Muscle layer of colon (tissue), 2 donors: ENCODE results near the gene KHNYN.

Experiments used
- H3K27ac ChIP-seq: one replicate; pipeline ENCODE4 v1.7.0; 2013; ENCODE audit warnings: low read depth, mild to moderate bottlenecking, low read length, moderate library complexity
- H3K27me3 ChIP-seq, 2 donors: one replicate each; pipeline ENCODE4 v1.7.0; 2013; ENCODE audit warnings: low read length in 2 of 2, mild to moderate bottlenecking in 2 of 2; ENCODE audit not compliant: insufficient read depth in 2 of 2, control insufficient read depth in 1 of 2
- H3K36me3 ChIP-seq: one replicate; pipeline ENCODE4 v1.7.0; 2013; ENCODE audit warnings: mild to moderate bottlenecking, low read length; ENCODE audit not compliant: insufficient read depth
- H3K4me1 ChIP-seq: one replicate; pipeline ENCODE4 v1.7.0; 2013; ENCODE audit warnings: mild to moderate bottlenecking, low read length; ENCODE audit not compliant: insufficient read depth
- H3K4me3 ChIP-seq, 2 donors: one replicate each; pipeline ENCODE4 v1.7.0; 2013; ENCODE audit warnings: low read length in 2 of 2, low read depth in 1 of 2, mild to moderate bottlenecking in 1 of 2, moderate library complexity in 1 of 2
- H3K9ac ChIP-seq: one replicate; pipeline ENCODE4 v1.7.0; 2013; ENCODE audit warnings: low read length
- H3K9me3 ChIP-seq: one replicate; pipeline ENCODE4 v1.7.0; 2013; ENCODE audit warnings: mild to moderate bottlenecking, low read length
- donor health status: abdominal sarcoma.
- donor health status: Adenocarcinoma of cecum.

The KHNYN gene

DNA sequence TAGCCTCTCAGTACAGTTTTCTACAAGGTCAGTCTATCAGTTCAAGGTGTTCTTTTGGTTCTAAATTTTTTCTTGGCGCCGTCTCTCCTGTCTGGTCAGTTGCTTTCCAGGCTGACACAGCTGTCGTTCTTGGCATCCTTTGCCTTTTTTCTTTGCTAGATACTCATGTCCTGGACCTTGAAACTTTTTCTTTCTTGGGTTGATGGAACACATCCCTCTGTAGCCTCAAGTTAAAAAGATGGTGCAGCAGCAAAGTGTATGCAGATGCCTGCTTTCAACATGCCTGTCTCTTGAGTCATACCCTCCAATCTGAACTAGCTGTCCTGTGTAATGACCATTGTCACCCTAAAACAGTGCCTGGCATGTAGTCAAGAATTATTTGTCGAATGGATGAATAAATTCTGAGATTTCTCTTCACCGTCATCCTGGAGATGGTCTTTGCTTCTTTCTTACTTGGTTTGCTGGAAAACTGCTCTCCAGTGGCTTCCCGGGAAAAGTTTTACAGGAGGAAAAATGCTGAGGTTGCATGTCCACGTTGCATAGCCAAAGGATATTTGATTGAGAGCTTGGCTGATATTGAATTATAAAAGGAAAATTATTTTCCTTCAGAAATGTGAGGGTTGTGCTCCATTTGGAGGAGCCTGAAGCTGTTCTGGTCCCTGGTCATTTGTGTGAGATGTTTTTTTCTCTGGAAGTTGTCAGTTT lies 26.3 kb upstream of the KHNYN start:
- peaks cover 46% of the 10 kb centered on the region for H3K4me1 ChIP-seq
- H3K27me3 ChIP-seq = no peaks in the 10 kb centered on the region
- peaks cover 10% of the 10 kb centered on the region for H3K36me3 ChIP-seq
- no peak overlapping the region for H3K4me3 ChIP-seq
- H3K9me3 ChIP-seq = no peaks in the 10 kb centered on the region
- H3K27ac ChIP-seq = peak overlapping the region; percentile 30
- H3K9ac ChIP-seq = no peak overlapping the region

DNA sequence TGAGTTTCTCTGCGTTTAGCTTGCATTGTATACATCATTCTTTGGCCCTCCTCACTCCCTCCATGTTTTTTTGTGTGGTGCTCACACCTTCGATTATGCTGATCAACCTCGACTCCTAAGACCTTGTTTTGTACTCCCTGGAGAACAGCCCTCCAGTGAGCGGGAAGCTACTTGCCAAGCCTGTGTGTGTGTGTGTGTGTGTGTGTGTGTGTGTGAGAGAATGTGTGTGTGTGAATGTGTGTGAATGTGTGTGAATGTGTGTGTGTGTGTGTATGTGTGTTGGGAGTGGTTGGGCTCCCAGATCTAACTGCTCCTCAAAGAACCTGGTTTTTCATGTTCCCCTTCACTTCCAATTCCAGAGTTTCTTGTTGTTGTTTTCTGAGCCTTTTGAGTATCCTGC lies 24.9 kb upstream of the KHNYN start:
- Histone ChIP-seq H3K4me1 (peaks cover 43% of the 10 kb centered on the region), H3K4me3 (no peak overlapping the region), H3K36me3 (peaks cover 14% of the 10 kb centered on the region), H3K9ac (no peak overlapping the region), H3K27ac (no peak overlapping the region), H3K9me3 (no peaks in the 10 kb centered on the region), H3K27me3 (no peaks in the 10 kb centered on the region)

DNA sequence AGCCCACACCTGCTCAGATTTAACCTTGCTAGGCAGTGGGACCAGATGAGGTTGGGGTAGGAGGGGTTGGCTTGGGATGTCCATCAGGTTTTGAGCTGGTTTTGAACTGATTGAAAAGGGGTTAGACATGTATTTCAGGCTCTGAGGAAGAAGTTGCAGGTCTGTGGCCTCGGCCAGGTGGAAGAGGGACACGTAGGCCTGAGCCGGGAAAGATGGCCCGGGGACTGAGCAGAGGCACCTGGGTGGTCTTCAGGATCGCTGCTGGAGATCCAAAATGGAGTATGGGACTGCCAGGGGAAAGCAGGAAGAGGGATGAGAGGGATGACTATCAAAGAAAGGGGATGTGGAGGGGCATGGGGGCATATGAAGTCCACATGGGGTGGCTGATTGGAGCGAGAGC lies 23.3 kb upstream of the KHNYN start:
- no peaks in the 10 kb centered on the region for H3K27me3 ChIP-seq
- no peak overlapping the region for H3K9ac ChIP-seq
- no peaks in the 10 kb centered on the region for H3K9me3 ChIP-seq
- no peak overlapping the region for H3K4me3 ChIP-seq
- H3K27ac ChIP-seq = no peak overlapping the region
- peaks cover 27% of the 10 kb centered on the region for H3K4me1 ChIP-seq
- peaks cover 14% of the 10 kb centered on the region for H3K36me3 ChIP-seq

DNA sequence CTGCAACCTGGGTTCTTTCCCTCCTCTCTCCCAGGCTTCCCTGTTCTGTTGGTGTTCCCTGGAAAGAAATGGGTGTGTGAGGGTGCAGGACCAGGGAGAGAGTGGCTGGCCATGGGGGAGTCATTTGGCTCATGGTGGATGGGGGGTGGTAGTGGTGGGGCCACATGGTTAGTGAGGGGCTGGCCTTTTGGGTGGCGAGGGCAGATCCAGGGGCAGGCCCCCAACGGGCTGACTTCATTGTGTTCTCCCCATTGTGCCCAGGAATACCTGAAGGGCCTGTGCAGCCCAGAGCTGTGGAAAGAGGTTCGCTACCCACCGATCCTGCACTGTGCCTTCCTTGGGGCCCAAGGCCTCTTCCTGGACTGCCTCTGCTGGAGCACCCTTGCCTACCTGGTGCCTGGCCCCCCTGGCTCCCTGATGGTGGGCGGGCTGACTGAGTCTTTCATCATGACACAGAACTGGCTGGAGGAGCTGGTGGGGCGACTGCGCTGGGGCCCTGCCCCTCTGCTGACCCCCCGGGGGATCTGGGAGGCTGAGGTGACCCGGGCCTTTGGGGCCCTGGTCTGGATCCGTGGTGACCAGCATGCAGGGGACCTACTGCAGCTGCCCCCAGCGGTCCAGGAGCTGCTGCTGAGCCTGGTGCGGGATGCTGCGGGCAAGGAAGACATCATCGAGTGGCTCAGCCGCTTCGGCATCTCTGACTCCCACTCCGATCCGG lies 22.0 kb upstream of the KHNYN start:
- Histone ChIP-seq H3K4me3 (no peak overlapping the region), H3K27me3 (no peaks in the 10 kb centered on the region), H3K4me1 (peaks cover 14% of the 10 kb centered on the region), H3K9ac (no peak overlapping the region), H3K27ac (no peak overlapping the region), H3K36me3 (peaks cover 14% of the 10 kb centered on the region), H3K9me3 (no peaks in the 10 kb centered on the region)

DNA sequence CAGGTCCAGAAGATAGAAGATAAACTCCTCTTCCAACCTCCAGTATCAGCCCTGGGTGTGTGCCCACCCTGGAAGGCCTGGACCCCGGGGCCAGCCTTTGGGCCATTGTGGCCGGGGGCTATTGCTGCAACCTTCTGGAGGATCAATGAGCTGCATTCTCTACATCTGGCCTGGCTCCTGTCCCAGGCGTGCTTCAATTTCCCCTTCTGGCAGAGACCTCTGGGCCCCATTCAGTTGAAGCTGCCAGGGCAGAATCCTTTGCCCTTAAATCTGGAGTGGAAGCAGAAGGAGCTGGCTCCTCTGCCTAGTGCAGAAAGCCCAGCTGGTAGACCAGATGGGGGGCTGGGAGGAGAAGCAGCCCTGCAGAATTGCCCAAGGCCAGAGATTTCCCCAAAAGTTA lies 21.0 kb upstream of the KHNYN start:
- Histone ChIP-seq H3K9ac (no peak overlapping the region), H3K4me1 (peaks cover 4% of the 10 kb centered on the region), H3K27ac (no peak overlapping the region), H3K9me3 (no peaks in the 10 kb centered on the region), H3K27me3 (no peaks in the 10 kb centered on the region), H3K36me3 (peaks cover 18% of the 10 kb centered on the region), H3K4me3 (no peak overlapping the region)

DNA sequence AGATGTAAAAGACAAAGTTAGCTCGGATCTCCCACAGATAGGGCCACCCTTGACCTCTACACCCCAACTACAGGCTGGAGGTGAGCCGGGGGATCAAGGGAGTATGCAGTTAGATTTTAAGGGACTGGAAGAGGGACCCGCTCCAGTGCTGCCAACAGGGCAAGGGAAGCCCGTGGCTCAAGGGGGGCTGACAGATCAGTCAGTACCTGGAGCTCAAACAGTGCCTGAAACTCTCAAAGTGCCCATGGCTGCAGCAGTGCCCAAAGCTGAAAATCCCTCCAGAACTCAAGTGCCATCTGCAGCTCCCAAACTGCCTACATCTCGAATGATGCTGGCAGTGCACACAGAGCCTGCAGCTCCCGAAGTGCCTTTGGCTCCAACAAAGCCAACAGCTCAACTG lies 20.6 kb upstream of the KHNYN start:
- Histone ChIP-seq H3K4me1 (no peaks in the 10 kb centered on the region), H3K27me3 (no peaks in the 10 kb centered on the region), H3K27ac (no peak overlapping the region), H3K9ac (no peak overlapping the region), H3K4me3 (no peak overlapping the region), H3K36me3 (peaks cover 22% of the 10 kb centered on the region), H3K9me3 (no peaks in the 10 kb centered on the region)

DNA sequence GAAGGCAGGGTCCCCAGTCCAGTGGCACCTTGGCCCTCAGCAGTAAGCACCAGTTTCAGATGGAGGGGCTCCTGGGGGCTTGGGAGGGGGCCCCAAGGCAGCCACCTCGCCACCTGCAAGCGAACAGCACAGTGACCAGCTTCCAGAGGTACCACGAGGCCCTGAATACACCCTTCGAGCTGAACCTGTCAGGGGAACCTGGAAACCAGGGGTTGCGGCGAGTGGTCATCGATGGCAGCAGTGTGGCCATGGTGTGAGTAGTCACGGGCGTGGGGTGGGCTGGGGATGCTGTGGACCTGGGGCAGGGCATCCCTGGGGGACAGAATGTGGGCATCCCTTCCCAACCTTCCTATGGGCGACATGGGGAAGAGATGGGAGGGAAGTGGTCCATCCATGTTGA lies 19.8 kb upstream of the KHNYN start:
- H3K36me3 ChIP-seq = peaks cover 23% of the 10 kb centered on the region
- H3K9me3 ChIP-seq = no peaks in the 10 kb centered on the region
- no peak overlapping the region for H3K27ac ChIP-seq
- no peak overlapping the region for H3K4me3 ChIP-seq
- no peak overlapping the region for H3K9ac ChIP-seq
- H3K27me3 ChIP-seq = no peaks in the 10 kb centered on the region
- H3K4me1 ChIP-seq = no peaks in the 10 kb centered on the region

DNA sequence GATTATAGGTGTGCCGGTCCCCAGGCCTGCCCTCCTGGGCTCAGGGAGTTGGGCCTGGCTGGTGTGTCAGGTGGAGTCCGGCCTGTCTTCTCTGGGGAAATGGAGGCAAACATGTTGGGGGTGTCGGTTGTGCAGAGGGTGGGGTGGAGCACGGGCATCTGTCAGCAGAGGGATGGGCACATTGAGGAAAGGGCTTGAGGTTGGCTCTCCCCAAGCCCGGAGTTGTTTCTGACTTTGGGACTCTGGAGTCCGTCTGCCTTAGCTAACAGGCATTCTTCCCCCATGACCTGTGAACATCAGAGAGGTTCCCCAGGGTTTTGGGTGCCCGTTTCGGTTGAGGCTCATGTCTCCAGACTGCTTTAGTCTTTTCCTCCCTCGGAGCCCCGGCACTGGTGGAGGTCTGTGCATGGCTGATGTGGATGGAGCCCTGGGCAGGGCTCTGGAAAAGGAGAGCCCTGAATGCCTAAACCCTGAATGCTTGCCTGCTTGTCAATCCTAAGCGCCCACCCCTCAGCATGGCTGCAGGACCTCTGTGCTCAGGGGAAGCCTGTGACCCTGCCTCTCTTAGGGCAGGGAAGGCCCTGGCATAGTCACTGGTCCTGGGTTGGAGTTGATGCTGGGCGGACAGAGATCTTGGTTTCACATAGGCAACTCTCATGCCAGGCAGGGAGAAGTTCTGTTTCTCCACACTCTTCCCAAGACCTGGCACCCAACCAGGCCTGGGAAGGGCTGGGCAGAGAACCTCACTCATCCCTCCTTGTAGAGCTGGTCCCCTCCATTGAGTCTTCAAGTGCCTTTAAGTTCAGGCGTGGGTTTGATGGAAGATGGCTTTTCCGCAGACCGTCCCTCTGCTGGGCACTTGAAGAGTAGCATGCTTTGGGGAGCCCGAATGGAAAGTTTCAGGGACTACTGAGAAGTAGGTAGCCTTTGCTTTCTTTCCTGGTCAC lies 18.0 kb upstream of the KHNYN start:
- peaks cover 24% of the 10 kb centered on the region for H3K36me3 ChIP-seq
- H3K9ac ChIP-seq = no peak overlapping the region

DNA sequence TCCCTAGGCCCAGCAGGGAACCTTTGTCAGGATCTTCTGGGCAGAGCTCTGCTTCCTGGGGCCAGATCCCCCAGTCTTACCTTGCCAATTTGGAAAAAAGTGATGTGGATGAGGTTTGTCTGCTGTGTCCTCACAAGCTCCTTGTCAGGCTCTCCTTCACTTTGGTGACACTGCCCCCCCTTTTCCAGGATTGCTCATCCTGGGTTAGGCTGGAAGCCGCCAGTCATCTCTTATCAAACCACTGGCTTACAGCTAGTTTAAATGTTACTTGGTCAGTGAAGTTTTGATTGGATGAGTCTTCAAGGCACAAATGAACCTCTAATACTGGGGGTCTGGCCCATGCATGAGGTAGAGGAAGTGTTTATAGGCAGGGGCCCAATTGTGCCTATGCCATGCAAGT lies 15.7 kb upstream of the KHNYN start:
- no peaks in the 10 kb centered on the region for H3K9me3 ChIP-seq
- no peak overlapping the region for H3K4me3 ChIP-seq
- no peak overlapping the region for H3K27ac ChIP-seq
- no peak overlapping the region for H3K9ac ChIP-seq
- H3K27me3 ChIP-seq = no peaks in the 10 kb centered on the region
- peaks cover 14% of the 10 kb centered on the region for H3K36me3 ChIP-seq
- peaks cover 7% of the 10 kb centered on the region for H3K4me1 ChIP-seq

More for the DNA sequence above, 18.0 kb upstream of the KHNYN start:
- no peaks in the 10 kb centered on the region for H3K9me3 ChIP-seq
- H3K27me3 ChIP-seq = no peaks in the 10 kb centered on the region
- H3K4me3 ChIP-seq = no peak overlapping the region
- H3K4me1 ChIP-seq = no peaks in the 10 kb centered on the region
- H3K27ac ChIP-seq = no peak overlapping the region

DNA sequence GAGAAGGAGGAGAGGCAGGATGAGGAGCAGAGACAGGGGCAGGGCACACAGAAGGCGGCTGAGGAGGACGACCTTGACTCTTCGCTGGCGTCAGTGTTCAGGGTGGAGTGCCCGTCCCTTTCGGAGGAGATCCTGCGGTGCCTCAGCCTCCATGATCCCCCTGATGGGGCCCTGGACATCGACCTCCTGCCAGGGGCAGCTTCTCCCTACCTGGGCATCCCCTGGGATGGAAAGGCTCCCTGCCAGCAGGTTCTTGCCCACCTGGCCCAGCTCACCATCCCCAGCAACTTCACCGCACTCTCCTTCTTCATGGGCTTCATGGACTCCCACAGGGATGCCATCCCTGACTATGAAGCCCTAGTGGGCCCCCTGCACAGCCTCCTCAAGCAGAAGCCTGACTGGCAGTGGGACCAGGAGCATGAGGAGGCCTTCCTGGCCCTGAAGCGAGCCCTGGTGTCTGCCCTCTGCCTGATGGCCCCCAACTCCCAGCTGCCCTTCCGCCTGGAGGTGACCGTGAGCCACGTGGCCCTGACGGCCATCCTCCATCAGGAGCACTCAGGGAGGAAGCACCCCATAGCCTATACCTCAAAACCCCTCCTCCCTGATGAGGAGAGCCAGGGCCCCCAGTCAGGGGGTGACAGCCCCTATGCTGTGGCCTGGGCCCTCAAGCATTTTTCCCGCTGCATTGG lies 14.9 kb upstream of the KHNYN start:
- Histone ChIP-seq H3K9me3 (no peaks in the 10 kb centered on the region), H3K27me3 (no peaks in the 10 kb centered on the region), H3K4me3 (no peak overlapping the region), H3K27ac (no peak overlapping the region), H3K36me3 (peaks cover 14% of the 10 kb centered on the region), H3K9ac (no peak overlapping the region), H3K4me1 (peaks cover 8% of the 10 kb centered on the region)
